HG03175 (cell line): ENCODE results near the gene DNAI1.

Experiments
- ATAC-seq: cut with Tn5 transposase; IDR thresholded peaks from one replicate; pipeline ENCODE4 v1.9.1; 2021; ENCODE audit warnings: mild to moderate bottlenecking, moderate library complexity; ENCODE audit not compliant: unreplicated experiment

Gene DNAI1

DNA sequence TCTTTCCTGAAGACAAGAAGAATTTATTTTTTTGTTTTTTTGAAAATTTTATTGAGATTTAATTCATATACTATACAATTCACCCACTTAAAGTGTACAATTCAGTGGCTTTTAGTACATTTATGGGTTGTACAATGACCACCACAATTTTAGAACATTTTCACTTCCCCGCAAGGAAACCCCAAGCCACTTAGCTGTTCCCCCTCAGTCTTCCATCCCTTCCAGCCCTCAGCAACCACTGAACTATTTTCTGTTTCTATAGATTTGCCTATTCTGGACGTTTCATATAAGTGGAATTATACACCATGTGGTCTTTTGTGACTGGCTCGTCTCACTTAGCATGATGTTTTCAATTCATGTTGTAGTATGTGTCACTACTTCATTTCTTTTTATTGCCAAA, 28.0 kb downstream of the DNAI1 start:
- no peak for ATAC-seq

DNA sequence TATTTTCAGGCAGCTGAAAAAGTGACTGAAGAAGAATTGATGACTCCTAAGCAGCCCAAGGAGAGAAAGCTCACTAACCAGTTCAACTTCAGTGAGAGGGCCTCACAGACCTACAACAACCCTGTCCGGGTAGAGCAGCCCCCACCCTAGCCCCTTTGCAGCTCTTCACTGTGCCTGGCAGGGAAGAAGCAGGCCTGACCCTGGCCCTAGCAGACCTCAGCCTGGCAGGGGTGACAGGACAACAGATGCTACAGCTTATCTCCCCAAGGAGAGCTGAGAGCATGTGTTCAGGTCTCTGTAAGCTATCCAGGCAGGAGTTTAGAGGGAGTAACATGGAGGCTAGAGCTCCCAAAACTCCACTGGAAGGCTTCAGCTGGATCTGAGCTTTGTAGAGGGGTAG, 31.8 kb downstream of the DNAI1 start:
- ATAC-seq: no peak

DNA sequence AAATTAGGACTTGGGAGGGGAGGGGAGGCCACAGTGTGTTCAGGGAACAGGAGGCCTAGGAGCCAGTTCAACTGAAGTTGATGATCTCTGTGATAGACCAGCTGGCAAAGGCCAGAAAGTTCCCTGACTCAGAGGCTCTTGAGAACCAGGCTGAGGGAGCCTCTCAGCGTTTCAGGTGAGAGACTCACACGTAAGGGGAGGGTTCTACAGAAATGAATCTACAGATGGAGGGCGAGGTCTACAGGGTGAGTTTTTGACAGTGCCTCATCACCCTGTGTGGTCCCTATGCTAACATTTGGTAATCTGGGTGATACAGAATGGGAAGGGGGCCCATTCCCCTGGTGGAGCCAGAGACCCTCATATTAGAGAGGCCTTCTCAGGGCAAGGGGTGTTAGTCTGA, 32.2 kb downstream of the DNAI1 start:
- no peak for ATAC-seq

DNA sequence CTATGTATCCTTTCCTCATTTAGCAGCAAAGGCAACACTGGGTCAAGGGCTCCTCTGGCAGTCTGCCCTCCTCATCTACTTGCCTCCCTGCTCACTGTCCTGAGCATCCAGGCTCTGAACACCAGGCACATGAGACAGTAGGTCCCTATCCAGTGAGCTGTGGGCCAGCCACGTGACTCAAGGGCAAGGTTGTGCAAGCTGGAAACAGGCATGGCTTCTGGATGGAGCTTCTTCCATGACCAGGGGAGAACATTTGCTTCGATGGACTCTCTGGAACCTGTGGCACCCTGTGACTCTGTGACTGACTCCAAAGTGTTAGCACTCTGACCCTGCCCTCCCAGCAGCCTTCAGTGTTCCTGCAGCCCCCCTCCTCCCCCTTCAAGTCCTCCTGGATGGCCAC, 33.0 kb downstream of the DNAI1 start:
- no peak for ATAC-seq

DNA sequence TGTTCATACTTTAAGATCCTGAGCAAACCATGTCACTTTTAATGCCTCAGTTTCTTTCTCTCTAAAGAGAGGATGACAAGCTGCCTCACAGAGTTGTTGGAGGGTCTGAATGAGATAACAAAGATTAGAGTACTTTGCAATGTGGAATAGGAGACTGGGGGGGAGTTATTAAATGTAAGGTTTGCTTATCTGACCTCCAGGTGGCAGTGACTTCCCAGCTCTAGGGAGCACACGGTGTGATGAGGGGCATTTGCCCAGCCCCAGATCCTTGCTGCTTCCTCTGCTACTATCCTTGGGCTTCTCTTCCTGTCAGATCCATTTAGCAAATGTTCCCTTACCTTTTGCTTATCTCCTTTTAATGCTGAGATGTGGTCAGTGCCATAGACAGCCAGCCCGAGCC, 33.4 kb downstream of the DNAI1 start:
- ATAC-seq: no peak

DNA sequence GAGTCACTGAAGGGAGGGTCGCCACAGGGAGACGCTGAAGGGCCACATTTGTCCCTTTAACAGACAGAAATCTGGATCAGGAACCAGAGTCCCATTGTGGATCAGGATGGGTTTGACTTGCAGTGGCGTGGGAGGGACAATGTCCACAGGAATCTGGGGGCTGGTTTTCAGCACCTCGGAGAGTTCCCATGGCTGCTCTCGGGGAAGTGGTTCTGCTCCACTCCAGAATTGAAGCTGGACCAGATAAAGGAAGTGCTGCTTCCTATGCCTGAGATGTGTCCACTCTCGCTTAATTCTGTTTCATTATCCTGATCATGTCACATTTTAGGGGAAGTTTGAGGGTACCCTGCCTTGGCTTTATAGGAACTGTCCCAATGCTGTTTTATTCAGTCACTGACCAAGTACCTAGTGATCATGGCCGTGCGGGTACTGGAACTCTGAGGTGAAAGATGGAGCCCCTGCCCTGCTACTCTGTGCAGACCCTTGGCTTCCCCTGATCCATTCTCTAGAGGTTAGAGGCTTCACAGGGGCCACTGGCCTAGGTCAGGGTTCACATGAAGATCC, 35.4 kb downstream of the DNAI1 start:
- no peak for ATAC-seq

DNA sequence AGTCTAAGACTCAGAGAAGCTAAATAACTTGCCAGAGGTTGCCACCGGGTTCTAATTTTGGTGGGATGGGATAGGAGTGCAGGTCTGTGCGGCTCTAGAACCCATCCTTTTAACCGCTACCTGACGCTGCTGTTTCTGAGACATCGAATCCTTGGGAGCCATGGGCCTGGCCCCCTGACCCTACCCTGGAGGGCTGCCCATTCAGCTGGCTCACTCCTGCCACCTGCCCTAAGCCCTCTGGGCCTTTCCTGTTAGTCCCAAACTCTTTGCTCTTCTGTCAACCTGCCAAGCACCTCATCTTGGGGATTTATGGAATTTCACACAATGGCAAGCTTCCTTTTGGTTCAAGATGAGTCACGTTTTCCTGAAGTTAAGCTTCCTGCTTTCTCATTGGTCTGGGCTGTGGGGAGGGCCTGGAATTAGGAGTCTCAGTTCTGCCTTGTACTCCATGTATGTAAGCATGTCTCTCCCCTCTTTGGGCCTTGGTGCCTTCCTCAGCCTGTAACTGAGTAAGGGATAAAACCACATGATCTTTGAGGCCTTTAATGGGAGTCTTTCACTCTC, 37.6 kb downstream of the DNAI1 start:
- ATAC-seq: no peak

DNA sequence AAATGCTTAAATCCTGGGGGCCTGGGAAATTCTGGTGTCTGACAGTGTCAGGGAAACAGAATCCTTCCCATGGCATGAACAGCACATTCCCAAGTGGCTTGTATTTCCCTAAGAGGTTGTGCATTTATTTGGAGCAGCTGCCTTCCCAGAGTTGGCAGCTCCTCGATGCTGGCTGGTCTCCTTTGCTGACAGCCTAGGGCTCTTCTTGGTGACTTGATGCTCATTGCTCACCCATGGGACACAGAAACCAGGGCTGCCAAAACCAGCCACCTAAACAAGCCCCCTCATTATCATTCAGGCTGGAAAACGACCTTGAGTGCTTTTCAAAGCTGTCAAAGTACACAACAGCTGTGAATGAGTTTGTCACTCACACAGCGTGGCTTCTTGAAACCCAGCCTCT, 39.9 kb downstream of the DNAI1 start:
- ATAC-seq: no peak

DNA sequence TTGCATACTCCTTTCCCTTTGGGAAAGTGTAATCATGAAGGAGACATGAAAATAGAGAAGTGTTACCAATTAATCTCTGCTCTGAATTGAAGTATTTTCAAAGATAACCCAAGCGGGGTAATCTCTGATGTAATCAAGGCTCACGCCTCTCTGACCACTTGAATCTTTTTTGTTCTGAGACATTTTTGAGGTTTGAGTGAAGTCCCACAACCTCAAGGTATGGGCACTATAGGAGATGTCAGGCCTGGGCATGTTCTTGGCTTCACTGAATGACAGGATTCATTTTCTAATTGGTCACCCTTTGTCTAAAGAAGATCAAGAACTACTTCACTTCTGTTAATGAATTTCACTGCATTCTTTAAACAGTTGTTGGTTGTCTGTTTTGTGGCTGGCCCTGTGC, 40.5 kb downstream of the DNAI1 start:
- ATAC-seq: no peak

DNA sequence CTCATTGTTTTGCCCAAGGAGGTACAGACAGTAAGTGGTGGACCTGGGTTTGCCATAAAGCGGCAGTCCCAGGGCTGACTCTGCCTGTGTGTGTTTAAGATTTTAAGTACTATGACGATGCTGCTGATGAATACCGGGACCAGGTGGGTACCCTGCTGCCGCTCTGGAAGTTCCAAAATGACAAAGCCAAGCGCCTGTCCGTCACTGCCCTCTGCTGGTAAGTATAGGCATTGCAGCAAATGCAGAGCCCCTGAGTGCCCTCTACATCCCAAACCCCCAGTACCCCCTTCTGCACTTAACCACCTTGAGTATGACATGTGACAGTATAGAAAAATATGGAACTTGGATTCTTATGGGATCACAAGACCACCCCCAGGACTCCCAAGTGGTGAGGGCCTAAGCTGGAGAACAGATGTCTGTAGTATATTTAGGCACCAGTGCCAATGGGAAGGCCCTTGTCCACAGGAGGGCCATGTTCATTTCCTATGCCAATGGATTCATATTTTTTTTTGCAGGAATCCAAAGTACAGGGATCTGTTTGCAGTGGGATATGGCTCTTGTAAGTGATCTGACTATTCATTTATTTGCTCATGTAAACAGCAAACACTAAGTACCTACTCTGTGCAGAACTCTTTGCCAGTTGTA, 42.1 kb downstream of the DNAI1 start:
- no peak for ATAC-seq

DNA sequence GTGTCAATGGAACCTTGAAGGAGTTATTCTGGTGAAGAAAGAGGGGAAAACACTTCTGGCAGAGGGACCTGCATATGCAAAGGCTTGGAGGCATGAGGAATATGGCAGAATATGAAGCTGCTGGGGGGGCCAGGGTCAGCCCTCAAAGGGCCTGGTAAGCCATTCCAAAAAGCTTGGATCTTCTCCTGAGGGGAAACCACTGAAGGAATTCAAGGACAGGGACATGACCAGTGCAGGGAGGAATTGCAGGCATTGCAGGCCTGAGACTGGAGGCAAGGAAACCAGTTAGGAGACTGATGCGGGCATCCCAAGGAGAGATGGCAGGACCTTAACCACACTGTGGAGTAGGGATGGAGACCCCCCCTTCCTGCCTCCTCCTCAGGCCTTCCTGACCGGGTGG, 42.8 kb downstream of the DNAI1 start:
- no peak for ATAC-seq

DNA sequence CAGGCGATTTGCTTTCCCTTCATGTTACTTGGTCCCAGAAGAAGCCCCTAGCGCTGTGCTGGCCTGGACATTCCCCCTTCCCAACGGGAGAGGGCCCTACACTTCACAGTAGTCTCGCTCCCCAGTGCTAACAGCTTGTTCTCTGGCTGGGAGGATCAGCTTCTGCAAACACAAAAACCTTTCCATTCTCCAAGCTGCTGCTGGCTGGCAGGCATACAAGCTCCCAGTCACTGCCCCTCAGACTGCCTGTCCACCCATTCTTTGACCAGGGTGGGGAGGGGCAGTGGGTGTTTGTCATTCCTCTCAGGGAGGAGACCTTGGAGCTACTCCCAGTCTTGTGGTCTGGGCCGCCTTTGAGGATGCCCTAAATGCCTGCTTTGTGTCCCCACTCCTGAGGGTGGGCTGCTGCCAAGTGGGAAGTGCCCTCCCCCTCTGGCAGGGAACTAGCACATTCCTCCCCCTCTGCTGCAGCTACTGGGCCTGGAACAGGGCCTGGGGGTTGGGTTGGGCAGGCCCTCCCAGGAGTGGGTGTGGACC, 43.4 kb downstream of the DNAI1 start:
- no peak for ATAC-seq

DNA sequence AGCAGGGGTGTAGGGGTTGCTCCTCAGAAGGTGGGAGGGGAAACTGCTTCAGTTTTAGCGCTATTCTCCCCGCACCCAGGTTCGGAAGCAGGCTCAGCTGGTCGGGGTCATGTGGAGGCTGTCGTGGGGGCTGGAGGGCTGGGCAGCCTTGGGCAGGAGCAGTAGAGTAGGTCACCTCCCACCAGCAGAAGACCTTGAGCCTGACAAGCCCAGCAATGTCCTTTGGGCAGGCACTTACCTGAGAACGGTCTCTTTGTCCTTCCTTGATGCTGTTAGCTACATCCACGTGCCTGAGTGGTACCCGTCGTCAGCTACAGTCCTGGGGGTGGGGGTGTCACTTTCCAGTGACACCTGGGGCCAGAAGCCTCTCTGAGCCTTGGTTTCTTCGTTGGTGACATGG, 43.9 kb downstream of the DNAI1 start:
- no peak for ATAC-seq

DNA sequence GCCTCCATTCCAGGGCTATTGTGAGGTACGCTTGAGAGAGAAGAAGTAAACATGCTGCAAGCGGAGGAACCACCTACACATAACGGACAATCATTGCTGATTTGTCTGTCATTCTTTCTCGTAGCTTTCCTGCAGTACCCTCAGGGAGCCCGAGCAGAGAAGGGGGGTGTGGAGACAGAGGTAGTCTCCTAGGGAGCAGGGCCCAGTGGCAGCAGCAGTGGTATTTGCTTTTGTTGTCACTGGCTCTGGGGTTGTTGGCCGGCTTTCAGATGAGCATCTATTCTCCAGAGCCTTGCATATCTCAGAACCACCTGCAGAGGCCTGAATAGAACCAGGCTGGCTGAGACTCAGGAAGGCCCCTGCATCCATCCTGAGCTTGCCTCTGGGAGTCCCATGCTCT, 44.3 kb downstream of the DNAI1 start:
- no peak for ATAC-seq

DNA sequence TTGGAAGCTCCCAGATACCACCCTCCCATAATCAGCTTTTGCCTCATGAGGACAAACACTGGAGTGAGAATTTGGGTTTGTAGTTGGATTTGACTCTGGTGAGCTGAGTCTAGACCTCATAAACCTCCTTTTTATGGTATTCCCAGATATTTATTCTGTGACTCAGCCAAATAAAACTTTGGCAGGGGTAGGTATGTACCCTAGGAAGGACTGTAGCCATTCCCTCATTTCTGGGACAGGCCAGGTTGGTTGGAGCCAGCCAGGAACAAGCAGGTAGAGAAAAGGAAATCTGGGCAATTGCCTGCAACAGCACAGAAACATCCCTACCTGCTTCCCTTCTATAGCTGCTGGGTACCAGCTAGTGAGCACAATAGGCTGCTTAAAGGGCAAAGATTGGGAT, 44.8 kb downstream of the DNAI1 start:
- ATAC-seq: no peak

DNA sequence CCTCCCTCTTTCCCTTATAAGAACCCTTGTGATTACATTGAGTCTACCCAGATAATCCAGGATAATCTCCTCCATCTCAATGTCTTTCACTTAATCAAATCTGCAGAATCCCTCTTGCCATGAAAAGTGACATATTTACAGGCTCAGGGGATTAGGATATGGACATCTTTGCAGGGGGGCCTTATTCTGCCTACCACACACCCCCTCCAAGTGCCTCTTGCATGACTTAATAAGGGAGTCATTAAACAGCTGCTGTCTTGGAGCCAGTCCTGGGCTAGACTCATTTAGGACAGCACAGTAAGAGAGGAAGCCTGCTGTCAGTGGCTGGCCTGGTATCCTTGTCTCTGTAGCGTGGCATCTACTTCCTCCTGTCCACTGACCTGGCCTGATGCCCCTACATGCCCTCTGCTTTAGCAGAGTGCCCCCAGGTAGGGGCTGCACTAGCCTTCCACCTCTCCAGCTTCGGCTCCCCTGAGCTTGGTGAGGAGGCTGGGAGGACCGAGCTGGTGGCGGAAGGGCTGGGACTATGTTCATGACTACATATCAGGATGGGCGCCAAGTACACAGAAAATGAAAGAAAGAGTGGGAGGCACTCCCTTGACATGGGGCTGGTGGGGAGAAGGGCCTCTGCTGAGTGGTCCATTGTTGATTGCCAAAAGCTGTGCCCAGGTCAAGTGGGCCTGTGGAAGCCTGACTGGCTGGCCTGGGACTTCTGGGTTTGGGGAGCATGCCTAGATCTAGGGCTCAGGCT, 46.9 kb downstream of the DNAI1 start:
- ATAC-seq: no peak

DNA sequence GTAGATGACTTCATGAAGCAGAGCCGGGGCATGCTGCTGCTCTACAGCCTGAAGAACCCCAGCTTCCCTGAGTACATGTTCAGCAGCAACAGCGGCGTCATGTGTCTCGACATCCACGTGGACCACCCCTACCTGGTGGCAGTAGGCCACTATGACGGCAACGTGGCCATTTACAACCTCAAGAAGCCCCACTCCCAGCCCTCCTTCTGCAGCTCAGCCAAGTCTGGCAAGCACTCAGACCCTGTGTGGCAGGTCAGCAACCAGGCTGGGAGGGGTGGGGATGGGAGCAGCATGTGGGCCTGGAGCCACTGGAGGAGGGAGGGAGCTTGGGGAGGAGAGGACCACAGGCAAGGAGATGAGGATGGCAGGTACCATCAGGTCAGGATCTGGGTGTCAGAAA, 48.0 kb downstream of the DNAI1 start:
- no peak for ATAC-seq

DNA sequence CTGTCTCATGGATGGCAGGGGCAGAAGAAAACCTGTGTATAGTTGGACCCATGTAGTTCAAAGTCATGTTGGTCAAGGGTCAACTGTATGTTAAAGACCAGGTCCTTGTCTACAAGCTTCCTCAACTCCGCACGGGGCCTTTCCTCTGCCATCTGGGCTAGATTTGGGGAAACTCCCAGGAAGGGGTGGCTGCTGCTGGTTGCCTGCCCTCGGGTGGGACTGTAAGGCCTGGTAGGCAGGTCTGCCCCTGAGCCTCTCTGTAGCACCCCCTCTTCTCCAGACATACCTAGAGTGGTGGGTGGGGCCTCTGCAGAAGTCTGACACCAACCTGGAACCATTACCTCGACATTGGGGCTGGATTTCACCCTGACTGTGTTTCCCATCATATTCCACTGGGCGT, 49.0 kb downstream of the DNAI1 start:
- no peak for ATAC-seq

DNA sequence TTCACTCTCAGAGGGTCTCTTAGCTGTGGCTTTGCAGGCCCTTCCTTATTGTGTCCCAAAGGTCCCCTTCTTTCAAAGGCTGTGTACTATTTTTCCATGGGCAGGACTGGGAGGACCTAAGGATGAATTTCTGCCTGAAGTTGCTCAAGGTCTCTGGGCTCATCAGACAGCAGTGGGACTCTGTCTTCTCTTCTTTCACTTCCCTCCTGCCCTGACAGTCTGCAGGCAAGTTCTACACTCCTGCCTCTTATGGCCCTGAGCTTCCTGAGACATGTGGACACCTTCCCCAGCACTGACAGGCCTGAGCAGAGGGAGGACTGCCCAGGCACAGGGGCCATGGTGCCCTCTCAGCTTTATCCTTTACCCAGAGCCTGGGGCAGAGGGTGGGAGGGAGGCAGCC, 49.4 kb downstream of the DNAI1 start:
- ATAC-seq: no peak

DNA sequence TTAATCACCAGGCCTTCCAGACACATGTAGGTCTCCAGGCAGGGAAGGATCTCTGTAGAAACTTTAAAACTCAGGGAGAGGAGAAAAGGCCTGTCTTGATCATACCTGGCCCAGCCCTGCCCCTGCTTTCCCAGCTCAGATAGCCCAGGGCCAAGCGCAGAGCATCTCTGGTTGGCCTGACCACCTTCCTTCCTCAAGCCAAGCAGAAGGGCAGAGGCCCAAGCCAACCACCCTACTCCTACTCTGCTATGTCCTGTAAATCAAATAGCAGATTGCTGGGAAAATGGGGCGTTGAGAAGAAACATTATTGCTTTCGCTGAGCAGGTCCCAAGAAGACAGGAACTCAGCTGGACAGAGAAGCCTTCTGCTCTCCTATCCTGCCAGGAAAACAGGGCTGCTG, 49.9 kb downstream of the DNAI1 start:
- no peak for ATAC-seq

DNA sequence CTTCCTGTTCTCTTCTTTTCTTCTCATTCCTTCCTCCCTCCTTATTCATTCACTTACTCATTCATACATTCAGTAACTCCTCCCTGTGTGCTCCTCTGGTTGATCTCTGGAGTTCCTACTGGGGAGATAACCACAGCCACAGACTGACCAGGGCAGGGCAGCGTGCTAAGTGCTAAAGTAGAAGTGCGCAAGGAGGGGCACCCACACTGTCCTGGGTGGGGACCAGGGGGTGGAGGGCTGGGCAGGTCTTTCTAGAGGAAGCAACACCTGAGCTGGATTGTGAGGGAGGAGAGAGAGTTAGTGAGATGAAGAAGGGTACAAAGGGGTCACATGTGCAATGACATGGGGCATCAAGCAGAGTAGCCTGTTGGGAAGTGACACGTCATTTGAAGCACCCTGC, 50.3 kb downstream of the DNAI1 start:
- no peak for ATAC-seq
